ENCODE results near the gene SORCS2.

Gene SORCS2

GRCh38 chr4:7546152-7546808 is 353.9 kb downstream of the SORCS2 start:
- H4K12ac ChIP-seq (ENCODE audit: low read depth, low read length), result no peak overlapping the region
- H3K27ac ChIP-seq (ENCODE audit: low read depth, low read length), result no peak overlapping the region
- no peak for DNase-seq
- no peaks in the 10 kb centered on the region for H3K4me1 ChIP-seq (ENCODE audit: control insufficient read depth in 1 of 2, insufficient read depth in 2 of 2, low read length in 2 of 2)
- no peak overlapping the region for H3K4ac ChIP-seq (ENCODE audit: low read depth, low read length)
- no peaks in the 10 kb centered on the region for H3K36me3 ChIP-seq (ENCODE audit: control insufficient read depth in 1 of 2, insufficient read depth in 2 of 2, low read length in 2 of 2)
- H4K8ac ChIP-seq (ENCODE audit: low read depth, low read length), result no peak overlapping the region
- H3K14ac ChIP-seq (ENCODE audit: low read length), result no peak overlapping the region
- no peaks in the 10 kb centered on the region for H3K27me3 ChIP-seq (ENCODE audit: insufficient read depth, low read length)
- no peak overlapping the region for H3K23ac ChIP-seq (ENCODE audit: low read length)
- H2AK5ac ChIP-seq (ENCODE audit: low read length), result no peak overlapping the region
- no peak overlapping the region for H3K4me3 ChIP-seq (ENCODE audit: low read depth, low read length)
- no CpG with 5 or more reads among the region's 18 CpGs for WGBS (ENCODE audit: extremely low coverage, insufficient coverage, insufficient read length)
- H3K79me1 ChIP-seq (ENCODE audit: low read length), result no peaks in the 10 kb centered on the region
- H4K91ac ChIP-seq (ENCODE audit: low read depth, low read length), result no peak overlapping the region
- no peak overlapping the region for H3K9ac ChIP-seq (ENCODE audit: low read length)
- H2BK120ac ChIP-seq (ENCODE audit: insufficient read depth, low read length, poor library complexity), result no peak overlapping the region
- H3K79me2 ChIP-seq (ENCODE audit: control insufficient read depth, insufficient read depth, low read length, poor library complexity), result no peaks in the 10 kb centered on the region
- H2BK12ac ChIP-seq (ENCODE audit: low read length), result no peak overlapping the region
- H3K9me3 ChIP-seq (ENCODE audit: insufficient read depth, low read depth, low read length), result peaks cover 18% of the 10 kb centered on the region
- no peak overlapping the region for H2AFZ ChIP-seq (ENCODE audit: insufficient read depth, low read length, poor library complexity)
- no peak overlapping the region for H2BK5ac ChIP-seq (ENCODE audit: low read depth, low read length, poor library complexity)
- H3K4me2 ChIP-seq (ENCODE audit: low read length), result no peak overlapping the region
- H3K18ac ChIP-seq (ENCODE audit: low read length), result no peak overlapping the region

DNA sequence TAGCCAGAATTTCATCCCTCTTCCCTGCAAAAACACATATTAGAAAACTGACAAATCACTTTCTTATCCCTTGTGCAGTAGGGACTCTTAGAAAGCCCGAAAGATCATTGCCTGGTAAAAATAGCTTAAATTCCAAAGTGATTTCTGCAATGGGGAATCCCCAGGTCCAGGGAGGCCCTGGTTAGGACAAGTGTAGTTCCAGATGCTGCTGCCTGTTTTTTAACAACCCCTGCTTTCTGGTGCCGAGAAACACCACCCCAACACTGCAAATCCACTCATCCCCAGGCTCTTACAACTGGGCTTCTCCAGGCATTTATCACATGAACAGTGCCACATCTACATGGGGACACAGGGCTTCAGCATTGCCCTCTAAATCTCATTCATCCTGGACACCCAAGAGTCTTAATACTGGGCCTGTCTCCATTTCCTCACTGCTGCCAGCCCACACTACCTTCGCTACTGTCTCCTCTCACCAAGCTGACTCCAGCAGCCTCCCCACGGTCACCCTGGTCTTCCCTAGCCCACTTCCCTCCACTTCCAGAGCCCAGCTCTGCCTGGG is 354.6 kb downstream of the SORCS2 start:
- no peak overlapping the region for H3K9ac ChIP-seq (ENCODE audit: low read length)
- no CpG with 5 or more reads among the region's 4 CpGs for WGBS (ENCODE audit: extremely low coverage, insufficient coverage, insufficient read length)
- H4K12ac ChIP-seq (ENCODE audit: low read depth, low read length), result no peak overlapping the region

DNA sequence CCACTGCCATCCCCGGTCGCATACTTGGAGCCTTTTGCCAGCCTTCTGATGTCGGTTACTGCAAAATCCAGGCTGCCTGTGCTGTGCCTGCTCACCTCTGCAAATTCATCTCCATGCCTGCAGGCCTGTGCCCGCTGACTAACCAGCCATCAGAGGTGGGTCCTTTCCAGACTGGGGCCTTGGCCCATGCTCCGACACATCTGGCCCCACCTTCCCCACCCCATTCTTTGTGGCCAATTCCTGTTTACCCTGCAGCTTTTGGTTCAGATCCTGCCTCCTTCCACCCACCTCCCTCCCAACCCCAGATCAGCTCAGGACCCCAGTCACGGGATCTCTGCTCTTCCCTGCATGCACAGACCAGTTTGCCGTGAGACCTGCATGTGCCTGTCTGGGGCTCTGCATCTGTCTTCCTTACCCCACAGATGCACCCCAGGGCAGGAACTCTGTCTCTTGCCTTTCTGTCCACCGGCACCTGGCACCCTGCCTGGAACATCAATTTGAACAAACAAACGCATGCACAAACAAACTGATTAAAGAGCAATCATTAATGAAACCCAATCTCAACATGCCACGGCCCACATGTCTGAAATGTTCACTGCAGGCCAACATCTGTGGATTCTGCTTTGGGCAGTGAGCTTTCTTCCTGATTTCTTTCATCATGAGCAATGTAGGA is 355.2 kb downstream of the SORCS2 start:
- no peaks in the 10 kb centered on the region for H3K27me3 ChIP-seq (ENCODE audit: insufficient read depth, low read length)
- H3K79me2 ChIP-seq (ENCODE audit: control insufficient read depth, insufficient read depth, low read length, poor library complexity), result no peaks in the 10 kb centered on the region
- H3K9me3 ChIP-seq (ENCODE audit: insufficient read depth, low read depth, low read length), result peaks cover 25% of the 10 kb centered on the region
- no peak overlapping the region for H3K4me3 ChIP-seq (ENCODE audit: low read depth, low read length)
- H3K36me3 ChIP-seq (ENCODE audit: control insufficient read depth in 1 of 2, insufficient read depth in 2 of 2, low read length in 2 of 2), result no peaks in the 10 kb centered on the region
- H3K23ac ChIP-seq (ENCODE audit: low read length), result no peak overlapping the region
- WGBS (ENCODE audit: extremely low coverage, insufficient coverage, insufficient read length), result no CpG with 5 or more reads among the region's 10 CpGs
- H2BK5ac ChIP-seq (ENCODE audit: low read depth, low read length, poor library complexity), result no peak overlapping the region
- DNase-seq, result no peak
- no peak overlapping the region for H3K9ac ChIP-seq (ENCODE audit: low read length)
- H2AK5ac ChIP-seq (ENCODE audit: low read length), result no peak overlapping the region
- no peak overlapping the region for H4K12ac ChIP-seq (ENCODE audit: low read depth, low read length)
- no peak overlapping the region for H4K91ac ChIP-seq (ENCODE audit: low read depth, low read length)
- no peak overlapping the region for H3K27ac ChIP-seq (ENCODE audit: low read depth, low read length)
- no peak overlapping the region for H3K18ac ChIP-seq (ENCODE audit: low read length)
- H3K14ac ChIP-seq (ENCODE audit: low read length), result no peak overlapping the region
- H4K8ac ChIP-seq (ENCODE audit: low read depth, low read length), result no peak overlapping the region
- no peaks in the 10 kb centered on the region for H3K4me1 ChIP-seq (ENCODE audit: control insufficient read depth in 1 of 2, insufficient read depth in 2 of 2, low read length in 2 of 2)
- no peak overlapping the region for H2BK12ac ChIP-seq (ENCODE audit: low read length)
- no peaks in the 10 kb centered on the region for H3K79me1 ChIP-seq (ENCODE audit: low read length)
- H2BK120ac ChIP-seq (ENCODE audit: insufficient read depth, low read length, poor library complexity), result no peak overlapping the region
- no peak overlapping the region for H3K4ac ChIP-seq (ENCODE audit: low read depth, low read length)
- no peak overlapping the region for H2AFZ ChIP-seq (ENCODE audit: insufficient read depth, low read length, poor library complexity)
- H3K4me2 ChIP-seq (ENCODE audit: low read length), result no peak overlapping the region

More for the DNA sequence above, 354.6 kb downstream of the SORCS2 start:
- Histone ChIP-seq H2BK12ac (ENCODE audit: low read length) (no peak overlapping the region), H4K8ac (ENCODE audit: low read depth, low read length) (no peak overlapping the region), H3K14ac (ENCODE audit: low read length) (no peak overlapping the region), H3K4me3 (ENCODE audit: low read depth, low read length) (no peak overlapping the region), H3K23ac (ENCODE audit: low read length) (no peak overlapping the region), H3K36me3 (ENCODE audit: control insufficient read depth in 1 of 2, insufficient read depth in 2 of 2, low read length in 2 of 2) (no peaks in the 10 kb centered on the region), H2AK5ac (ENCODE audit: low read length) (no peak overlapping the region), H3K79me2 (ENCODE audit: control insufficient read depth, insufficient read depth, low read length, poor library complexity) (no peaks in the 10 kb centered on the region), H2BK120ac (ENCODE audit: insufficient read depth, low read length, poor library complexity) (no peak overlapping the region), H3K4me2 (ENCODE audit: low read length) (no peak overlapping the region), H2AFZ (ENCODE audit: insufficient read depth, low read length, poor library complexity) (no peak overlapping the region), H3K27ac (ENCODE audit: low read depth, low read length) (no peak overlapping the region), H3K79me1 (ENCODE audit: low read length) (no peaks in the 10 kb centered on the region), H2BK5ac (ENCODE audit: low read depth, low read length, poor library complexity) (no peak overlapping the region), H3K9me3 (ENCODE audit: insufficient read depth, low read depth, low read length) (peaks cover 20% of the 10 kb centered on the region), H3K27me3 (ENCODE audit: insufficient read depth, low read length) (no peaks in the 10 kb centered on the region), H4K91ac (ENCODE audit: low read depth, low read length) (no peak overlapping the region), H3K4me1 (ENCODE audit: control insufficient read depth in 1 of 2, insufficient read depth in 2 of 2, low read length in 2 of 2) (no peaks in the 10 kb centered on the region), H3K18ac (ENCODE audit: low read length) (no peak overlapping the region), H3K4ac (ENCODE audit: low read depth, low read length) (no peak overlapping the region)
- DNase-seq, result peak in 1 of 2 donors; percentile 1

DNA sequence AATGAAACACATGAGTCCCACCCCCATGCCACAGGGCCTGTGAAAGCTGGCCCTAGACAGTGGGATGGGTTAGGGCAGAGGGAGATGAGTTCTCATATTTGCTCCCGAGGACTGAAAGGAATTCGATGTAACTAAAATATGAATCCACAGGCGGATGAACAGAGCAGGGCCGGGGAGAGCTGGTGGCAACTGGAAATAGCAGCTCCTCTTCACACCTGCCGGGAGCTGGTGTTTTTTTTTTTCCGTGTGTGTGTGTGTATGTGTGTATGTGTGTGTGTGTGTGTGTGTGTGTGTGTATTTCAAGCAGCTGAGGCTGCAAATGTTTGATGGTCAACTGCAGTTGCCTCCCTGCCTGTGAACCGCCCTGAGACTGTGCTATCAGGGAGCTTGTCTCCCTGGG is 357.5 kb downstream of the SORCS2 start:
- no peaks in the 10 kb centered on the region for H3K27me3 ChIP-seq (ENCODE audit: insufficient read depth, low read length)
- no peak overlapping the region for H4K91ac ChIP-seq (ENCODE audit: low read depth, low read length)
- no peak overlapping the region for H3K4ac ChIP-seq (ENCODE audit: low read depth, low read length)
- WGBS (ENCODE audit: extremely low coverage, insufficient coverage, insufficient read length), result no CpG with 5 or more reads among the region's 7 CpGs
- H4K8ac ChIP-seq (ENCODE audit: low read depth, low read length), result no peak overlapping the region
- H3K4me2 ChIP-seq (ENCODE audit: low read length), result no peak overlapping the region
- no peaks in the 10 kb centered on the region for H3K4me1 ChIP-seq (ENCODE audit: control insufficient read depth in 1 of 2, insufficient read depth in 2 of 2, low read length in 2 of 2)
- H3K36me3 ChIP-seq (ENCODE audit: control insufficient read depth in 1 of 2, insufficient read depth in 2 of 2, low read length in 2 of 2), result no peaks in the 10 kb centered on the region
- no peak overlapping the region for H2BK5ac ChIP-seq (ENCODE audit: low read depth, low read length, poor library complexity)
- no peaks in the 10 kb centered on the region for H3K79me2 ChIP-seq (ENCODE audit: control insufficient read depth, insufficient read depth, low read length, poor library complexity)
- H3K9ac ChIP-seq (ENCODE audit: low read length), result no peak overlapping the region
- H2BK12ac ChIP-seq (ENCODE audit: low read length), result no peak overlapping the region
- no peak overlapping the region for H4K12ac ChIP-seq (ENCODE audit: low read depth, low read length)
- H3K14ac ChIP-seq (ENCODE audit: low read length), result no peak overlapping the region
- H2AFZ ChIP-seq (ENCODE audit: insufficient read depth, low read length, poor library complexity), result no peak overlapping the region
- H2BK120ac ChIP-seq (ENCODE audit: insufficient read depth, low read length, poor library complexity), result no peak overlapping the region
- no peak overlapping the region for H2AK5ac ChIP-seq (ENCODE audit: low read length)
- H3K27ac ChIP-seq (ENCODE audit: low read depth, low read length), result no peak overlapping the region
- H3K18ac ChIP-seq (ENCODE audit: low read length), result no peak overlapping the region
- H3K9me3 ChIP-seq (ENCODE audit: insufficient read depth, low read depth, low read length), result peaks cover 27% of the 10 kb centered on the region
- no peak overlapping the region for H3K23ac ChIP-seq (ENCODE audit: low read length)
- H3K4me3 ChIP-seq (ENCODE audit: low read depth, low read length), result no peak overlapping the region
- no peaks in the 10 kb centered on the region for H3K79me1 ChIP-seq (ENCODE audit: low read length)
- DNase-seq, result no peak

All from trophoblast cell (in vitro differentiated cells and primary cell).